Stimulated activated CD4-positive, alpha-beta T cell treated with anti-CD3 and anti-CD28 coated beads, Interleukin-4, amount 100 ng/mL, for 24 hours (primary cell): ENCODE results near the gene MGAT4A.

ENCODE experiments used
- DNase-seq: peaks from one replicate; pipeline ENCODE4 v3.0.0-alpha.2; 2020

MGAT4A gene

GRCh38 chr2:98731041-98731893, at the start of gene MGAT4A:
Gene MGAT4A (minus strand): TSS chr2:98731132. CDS start chr2:98726332, 4,800 bp downstream.
- peak; percentile 77 for DNase-seq

GRCh38 chr2:98778741-98779483, 48.0 kb upstream of the MGAT4A start:
- no peak for DNase-seq

- DNase-seq = no peak
Measured at GRCh38 chr2:98778151-98778550, 47.2 kb upstream of the MGAT4A start.

GRCh38 chr2:98777710-98778109, 46.8 kb upstream of the MGAT4A start:
- DNase-seq = no peak

GRCh38 chr2:98777076-98777475, 46.1 kb upstream of the MGAT4A start:
- DNase-seq = no peak

- no peak for DNase-seq
Measured at GRCh38 chr2:98776136-98776535, 45.2 kb upstream of the MGAT4A start.

- DNase-seq = no peak
Measured at GRCh38 chr2:98775146-98775986, 44.4 kb upstream of the MGAT4A start.

- DNase-seq = no peak
Measured at GRCh38 chr2:98773907-98774306, 43.0 kb upstream of the MGAT4A start.

- DNase-seq = no peak
Measured at GRCh38 chr2:98773169-98773568, 42.2 kb upstream of the MGAT4A start.

- DNase-seq = no peak
Measured at GRCh38 chr2:98772536-98772935, 41.6 kb upstream of the MGAT4A start.

- DNase-seq = peak; percentile 62
Measured at GRCh38 chr2:98771721-98772524, 41.0 kb upstream of the MGAT4A start.

- DNase-seq = no peak
Measured at GRCh38 chr2:98771264-98771663, 40.3 kb upstream of the MGAT4A start.

GRCh38 chr2:98769784-98770183, 38.9 kb upstream of the MGAT4A start:
- peak; percentile 27 for DNase-seq

- DNase-seq = no peak
Measured at GRCh38 chr2:98769114-98769476, 38.2 kb upstream of the MGAT4A start.

- DNase-seq = peak; percentile 49
Measured at GRCh38 chr2:98768384-98769113, 37.6 kb upstream of the MGAT4A start.

- no peak for DNase-seq
Measured at GRCh38 chr2:98764499-98764898, 33.6 kb upstream of the MGAT4A start.

- no peak for DNase-seq
Measured at GRCh38 chr2:98763209-98763951, 32.4 kb upstream of the MGAT4A start.

- no peak for DNase-seq
Measured at GRCh38 chr2:98761909-98762308, 31.0 kb upstream of the MGAT4A start.

- peak; percentile 75 for DNase-seq
Measured at GRCh38 chr2:98761267-98761781, 30.4 kb upstream of the MGAT4A start.

- no peak for DNase-seq
Measured at GRCh38 chr2:98759827-98760625, 29.1 kb upstream of the MGAT4A start.
